ENCODE results near the gene MSX2.
"Not testable (repeated sequence)": the region's sequence is repeated elsewhere in the genome, so short reads cannot be mapped to it uniquely, and the experiment has no call there.

The MSX2 gene

GRCh38 chr5:174751154-174752000, 27.0 kb downstream of the MSX2 start:
- Mint-ChIP-seq H3K27me3 (peaks cover 50% of the 10 kb centered on the region), H3K36me3 (ENCODE audit: insufficient read depth) (no peaks in the 10 kb centered on the region), H3K27ac (ENCODE audit: low read depth) (no peak overlapping the region), H3K4me3 (no peak overlapping the region), H3K9me3 (no peaks in the 10 kb centered on the region), H3K4me1 (no peaks in the 10 kb centered on the region)
- DNase-seq (ENCODE audit: low spot score in 2 of 2) (no peak), ATAC-seq (replicated peaks; ENCODE audit: extremely low read depth, poor library complexity, severe bottlenecking) (no peak)

- H3K27ac Mint-ChIP-seq (ENCODE audit: low read depth), result no peak overlapping the region
- H3K4me3 Mint-ChIP-seq, result no peak overlapping the region
- H3K36me3 Mint-ChIP-seq (ENCODE audit: insufficient read depth), result no peaks in the 10 kb centered on the region
- DNase-seq (ENCODE audit: low spot score in 2 of 2), result no peak
- peaks cover 50% of the 10 kb centered on the region for H3K27me3 Mint-ChIP-seq
- no peak for ATAC-seq (replicated peaks; ENCODE audit: extremely low read depth, poor library complexity, severe bottlenecking)
- H3K4me1 Mint-ChIP-seq, result no peaks in the 10 kb centered on the region
- H3K9me3 Mint-ChIP-seq, result no peaks in the 10 kb centered on the region
These were observed 27.7 kb downstream of the MSX2 start for GRCh38 chr5:174752121-174752520.

GRCh38 chr5:174755106-174755505, 30.7 kb downstream of the MSX2 start:
- ATAC-seq (replicated peaks; ENCODE audit: extremely low read depth, poor library complexity, severe bottlenecking), result no peak
- DNase-seq (ENCODE audit: low spot score in 2 of 2), result no peak
- H3K36me3 Mint-ChIP-seq (ENCODE audit: insufficient read depth), result no peaks in the 10 kb centered on the region
- H3K9me3 Mint-ChIP-seq, result peaks cover 5% of the 10 kb centered on the region
- no peaks in the 10 kb centered on the region for H3K4me1 Mint-ChIP-seq
- no peak overlapping the region for H3K4me3 Mint-ChIP-seq
- H3K27ac Mint-ChIP-seq (ENCODE audit: low read depth), result no peak overlapping the region
- H3K27me3 Mint-ChIP-seq, result peaks cover 20% of the 10 kb centered on the region

- Mint-ChIP-seq H3K4me1 (no peaks in the 10 kb centered on the region), H3K9me3 (peaks cover 5% of the 10 kb centered on the region), H3K4me3 (no peak overlapping the region), H3K36me3 (ENCODE audit: insufficient read depth) (no peaks in the 10 kb centered on the region), H3K27me3 (peaks cover under 1% of the 10 kb centered on the region), H3K27ac (ENCODE audit: low read depth) (no peak overlapping the region)
- no peak for ATAC-seq (replicated peaks; ENCODE audit: extremely low read depth, poor library complexity, severe bottlenecking)
- DNase-seq (ENCODE audit: low spot score in 2 of 2), result no peak
These were observed 34.7 kb downstream of the MSX2 start for GRCh38 chr5:174759091-174759490.

GRCh38 chr5:174760721-174761120, 36.3 kb downstream of the MSX2 start:
- H3K4me3 Mint-ChIP-seq, result no peak overlapping the region

GRCh38 chr5:174761341-174761740, 37.0 kb downstream of the MSX2 start:
- H3K4me1 Mint-ChIP-seq; DNase-seq (ENCODE audit: low spot score in 2 of 2); H3K4me3 Mint-ChIP-seq; H3K27me3 Mint-ChIP-seq; H3K36me3 Mint-ChIP-seq (ENCODE audit: insufficient read depth); ATAC-seq (replicated peaks; ENCODE audit: extremely low read depth, poor library complexity, severe bottlenecking); H3K27ac Mint-ChIP-seq (ENCODE audit: low read depth): not testable (repeated sequence)
- peaks cover 11% of the 10 kb centered on the region for H3K9me3 Mint-ChIP-seq

More at GRCh38 chr5:174760721-174761120, 36.3 kb downstream of the MSX2 start:
- H3K4me1 Mint-ChIP-seq, result no peaks in the 10 kb centered on the region
- DNase-seq (ENCODE audit: low spot score in 2 of 2) (no peak), ATAC-seq (replicated peaks; ENCODE audit: extremely low read depth, poor library complexity, severe bottlenecking) (no peak)
- H3K27ac Mint-ChIP-seq (ENCODE audit: low read depth), result no peak overlapping the region
- H3K36me3 Mint-ChIP-seq (ENCODE audit: insufficient read depth), result no peaks in the 10 kb centered on the region
- peaks cover 8% of the 10 kb centered on the region for H3K9me3 Mint-ChIP-seq
- H3K27me3 Mint-ChIP-seq, result no peaks in the 10 kb centered on the region

GRCh38 chr5:174764309-174764708, 39.9 kb downstream of the MSX2 start:
- H3K9me3 Mint-ChIP-seq, result peaks cover 11% of the 10 kb centered on the region
- no peak for DNase-seq (ENCODE audit: low spot score in 2 of 2)
- H3K27ac Mint-ChIP-seq (ENCODE audit: low read depth), result no peak overlapping the region
- H3K27me3 Mint-ChIP-seq, result no peaks in the 10 kb centered on the region
- no peaks in the 10 kb centered on the region for H3K4me1 Mint-ChIP-seq
- no peak for ATAC-seq (replicated peaks; ENCODE audit: extremely low read depth, poor library complexity, severe bottlenecking)
- no peak overlapping the region for H3K4me3 Mint-ChIP-seq
- no peaks in the 10 kb centered on the region for H3K36me3 Mint-ChIP-seq (ENCODE audit: insufficient read depth)

GRCh38 chr5:174765540-174765939, 41.2 kb downstream of the MSX2 start:
- H3K4me1 Mint-ChIP-seq, result no peaks in the 10 kb centered on the region
- DNase-seq (ENCODE audit: low spot score in 2 of 2) (no peak), ATAC-seq (replicated peaks; ENCODE audit: extremely low read depth, poor library complexity, severe bottlenecking) (no peak)
- H3K36me3 Mint-ChIP-seq (ENCODE audit: insufficient read depth), result no peaks in the 10 kb centered on the region
- no peak overlapping the region for H3K27ac Mint-ChIP-seq (ENCODE audit: low read depth)
- peaks cover 6% of the 10 kb centered on the region for H3K9me3 Mint-ChIP-seq
- no peaks in the 10 kb centered on the region for H3K27me3 Mint-ChIP-seq
- H3K4me3 Mint-ChIP-seq, result no peak overlapping the region

- H3K4me1 Mint-ChIP-seq, result no peaks in the 10 kb centered on the region
- ATAC-seq (replicated peaks; ENCODE audit: extremely low read depth, poor library complexity, severe bottlenecking) (no peak), DNase-seq (ENCODE audit: low spot score in 2 of 2) (no peak)
- H3K27ac Mint-ChIP-seq (ENCODE audit: low read depth), result no peak overlapping the region
- H3K9me3 Mint-ChIP-seq, result peaks cover 14% of the 10 kb centered on the region
- peaks cover 1% of the 10 kb centered on the region for H3K36me3 Mint-ChIP-seq (ENCODE audit: insufficient read depth)
- H3K27me3 Mint-ChIP-seq, result no peaks in the 10 kb centered on the region
- H3K4me3 Mint-ChIP-seq, result no peak overlapping the region
These were observed 43.3 kb downstream of the MSX2 start for GRCh38 chr5:174767670-174768069.

GRCh38 chr5:174769005-174769404, 44.6 kb downstream of the MSX2 start:
- H3K27me3 Mint-ChIP-seq, result no peaks in the 10 kb centered on the region
- H3K9me3 Mint-ChIP-seq, result peaks cover 14% of the 10 kb centered on the region
- no peak overlapping the region for H3K27ac Mint-ChIP-seq (ENCODE audit: low read depth)
- DNase-seq (ENCODE audit: low spot score in 2 of 2), result no peak
- no peak for ATAC-seq (replicated peaks; ENCODE audit: extremely low read depth, poor library complexity, severe bottlenecking)
- no peaks in the 10 kb centered on the region for H3K4me1 Mint-ChIP-seq
- H3K36me3 Mint-ChIP-seq (ENCODE audit: insufficient read depth), result peaks cover 1% of the 10 kb centered on the region
- H3K4me3 Mint-ChIP-seq, result no peak overlapping the region

GRCh38 chr5:174773371-174773770, 49.0 kb downstream of the MSX2 start:
- no peak for DNase-seq (ENCODE audit: low spot score in 2 of 2)
- no peaks in the 10 kb centered on the region for H3K27me3 Mint-ChIP-seq
- H3K4me1 Mint-ChIP-seq, result no peaks in the 10 kb centered on the region
- no peak overlapping the region for H3K27ac Mint-ChIP-seq (ENCODE audit: low read depth)
- H3K4me3 Mint-ChIP-seq, result no peak overlapping the region
- peaks cover 8% of the 10 kb centered on the region for H3K9me3 Mint-ChIP-seq
- ATAC-seq (replicated peaks; ENCODE audit: extremely low read depth, poor library complexity, severe bottlenecking), result no peak
- H3K36me3 Mint-ChIP-seq (ENCODE audit: insufficient read depth), result peaks cover 1% of the 10 kb centered on the region

GRCh38 chr5:174775081-174775480, 50.7 kb downstream of the MSX2 start:
- no peak for DNase-seq (ENCODE audit: low spot score in 2 of 2)
- ATAC-seq (replicated peaks; ENCODE audit: extremely low read depth, poor library complexity, severe bottlenecking), result no peak
- Mint-ChIP-seq H3K27me3 (no peaks in the 10 kb centered on the region), H3K27ac (ENCODE audit: low read depth) (no peak overlapping the region), H3K4me3 (no peak overlapping the region), H3K36me3 (ENCODE audit: insufficient read depth) (peaks cover 1% of the 10 kb centered on the region), H3K4me1 (no peaks in the 10 kb centered on the region), H3K9me3 (peaks cover 8% of the 10 kb centered on the region)

GRCh38 chr5:174777111-174777510, 52.7 kb downstream of the MSX2 start:
- no peak overlapping the region for H3K27ac Mint-ChIP-seq (ENCODE audit: low read depth)
- no peaks in the 10 kb centered on the region for H3K36me3 Mint-ChIP-seq (ENCODE audit: insufficient read depth)
- no peaks in the 10 kb centered on the region for H3K27me3 Mint-ChIP-seq
- DNase-seq (ENCODE audit: low spot score in 2 of 2) (no peak), ATAC-seq (replicated peaks; ENCODE audit: extremely low read depth, poor library complexity, severe bottlenecking) (no peak)
- no peaks in the 10 kb centered on the region for H3K4me1 Mint-ChIP-seq
- no peak overlapping the region for H3K4me3 Mint-ChIP-seq
- no peaks in the 10 kb centered on the region for H3K9me3 Mint-ChIP-seq

Measured in central memory CD8-positive, alpha-beta T cell (primary cell).